Measurements from ENCODE around the gene OGDH. TPM values are rescaled to one million over a fixed set of nuclear protein-coding genes. Genes with fewer than 3 reads are reported as not detected.

The OGDH gene
- total RNA-seq, 1 experiment from 2014 or later = 69.1 TPM

DNA sequence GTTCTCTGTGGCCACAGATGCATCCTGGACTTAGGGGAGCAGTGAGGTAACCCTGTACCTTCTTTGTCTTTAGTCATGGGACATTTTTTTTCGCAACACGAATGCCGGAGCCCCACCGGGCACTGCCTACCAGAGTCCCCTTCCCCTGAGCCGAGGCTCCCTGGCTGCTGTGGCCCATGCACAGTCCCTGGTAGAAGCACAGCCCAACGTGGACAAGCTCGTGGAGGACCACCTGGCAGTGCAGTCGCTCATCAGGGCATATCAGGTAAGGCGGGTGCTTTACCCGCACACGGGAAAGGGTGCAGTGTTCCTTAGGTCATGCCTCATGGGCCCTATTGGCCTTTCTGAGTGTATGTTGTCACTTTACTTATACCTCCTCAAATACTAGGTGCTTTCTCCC lies 38.8 kb downstream of the OGDH start:
- Histone ChIP-seq H3K36me3 (ENCODE audit: control insufficient read depth in 1 of 2, insufficient read depth in 2 of 2, low read length in 2 of 2) (peaks cover 0 to 7% of the 10 kb centered on the region in 2 experiments; a peak in 1 of 4 replicates), H3K4me1 (ENCODE audit: control insufficient read depth in 1 of 2, insufficient read depth in 2 of 2, low read length in 2 of 2) (peaks cover 5% of the 10 kb centered on the region in 2 experiments)

DNA sequence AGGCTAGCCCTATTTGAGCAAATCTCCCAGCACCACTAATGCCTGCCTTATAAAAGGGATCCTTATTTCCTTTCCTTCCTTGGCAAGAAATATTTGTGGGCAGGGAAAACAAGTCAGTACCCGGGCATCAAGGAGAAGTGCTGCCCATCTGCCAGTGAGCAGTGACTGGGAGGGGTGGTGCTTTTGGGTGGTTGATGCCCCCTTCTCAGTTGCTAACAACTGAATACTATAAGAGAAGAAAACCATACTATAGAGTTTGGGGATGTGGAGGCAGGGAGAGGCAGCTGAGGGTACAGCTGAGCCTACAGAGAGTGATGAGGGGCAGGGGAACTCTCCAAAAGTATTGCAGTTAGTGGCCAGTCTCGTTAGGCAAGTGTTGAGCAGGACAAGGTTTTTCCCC lies 39.3 kb downstream of the OGDH start:
- Histone ChIP-seq H3K9me2 (ENCODE audit: insufficient read depth) (no peaks in the 10 kb centered on the region), H3K4me3 (replicated peaks in 1 of 2; ENCODE audit: low read depth in 1 of 2, low read length in 2 of 2) (no peak overlapping the region), H3K9me3 (ENCODE audit: control insufficient read depth in 1 of 2, insufficient read depth in 1 of 2, low read depth in 1 of 2, low read length in 2 of 2) (no peaks in the 10 kb centered on the region), H3K79me2 (ENCODE audit: insufficient read depth, low read length) (peaks cover 1% of the 10 kb centered on the region), H3K27ac (ENCODE audit: low read depth, low read length) (no peak overlapping the region), H3K27me3 (ENCODE audit: insufficient read depth, low read length) (no peaks in the 10 kb centered on the region), H2AFZ (ENCODE audit: low read depth, low read length, poor library complexity, severe bottlenecking) (no peak overlapping the region), H3K4me1 (ENCODE audit: control insufficient read depth in 1 of 2, insufficient read depth in 2 of 2, low read length in 2 of 2) (peaks cover under 1% of the 10 kb centered on the region in 2 experiments; a peak in 3 of 4 replicates), H4K20me1 (ENCODE audit: insufficient read depth) (no peaks in the 10 kb centered on the region), H3K36me3 (ENCODE audit: control insufficient read depth in 1 of 2, insufficient read depth in 2 of 2, low read length in 2 of 2) (peaks cover 0 to 10% of the 10 kb centered on the region in 2 experiments; a peak in 1 of 4 replicates), H3K9ac (ENCODE audit: low read length) (no peak overlapping the region), H3K4me2 (ENCODE audit: low read length) (no peak overlapping the region)
- DNase-seq (ENCODE audit: low read depth, low spot score) (no peak), ATAC-seq (no peak)
- no TSS peak for BruUV-seq (replicated peaks)
- ChIA-PET POLR2A (no interaction called here), CTCF (no interaction called here), RAD21 (ENCODE audit: low non-redundant PET in 1 of 2, low total read pairs in 2 of 2, uncharacterized antibody in 2 of 2, unreplicated experiment in 2 of 2) (no interaction called here)
- intact Hi-C loops (cut with micrococcal nuclease) = no loop called here
- TF ChIP-seq ZNF274 (IDR thresholded peaks at IDR 0.05; ENCODE audit: low read depth, low read length) (no peak), JUND (IDR thresholded peaks at IDR 0.05) (no peak), EZH2 (IDR thresholded peaks at IDR 0.05) (no peak), CEBPB (IDR thresholded peaks at IDR 0.05; ENCODE audit: low read depth) (no peak), RAD21 (IDR thresholded peaks at IDR 0.05; ENCODE audit: low read depth) (no peak), ZFX (IDR thresholded peaks at IDR 0.05) (no peak), EGR1 (IDR thresholded peaks at IDR 0.05; ENCODE audit: low read depth) (no peak), POLR2A (IDR thresholded peaks at IDR 0.05; ENCODE audit: borderline replicate concordance, extremely low read depth, insufficient read depth, insufficient read length) (no peak), SIN3A (IDR thresholded peaks at IDR 0.05; ENCODE audit: low read depth) (no peak), SP1 (IDR thresholded peaks at IDR 0.05; ENCODE audit: low read depth) (no peak), POLR2AphosphoS5 (IDR thresholded peaks at IDR 0.05; ENCODE audit: low read depth, low read length) (no peak), ELF1 (IDR thresholded peaks at IDR 0.05; ENCODE audit: borderline replicate concordance, low read depth) (no peak)
- TF ChIP-seq, protein P1, sequence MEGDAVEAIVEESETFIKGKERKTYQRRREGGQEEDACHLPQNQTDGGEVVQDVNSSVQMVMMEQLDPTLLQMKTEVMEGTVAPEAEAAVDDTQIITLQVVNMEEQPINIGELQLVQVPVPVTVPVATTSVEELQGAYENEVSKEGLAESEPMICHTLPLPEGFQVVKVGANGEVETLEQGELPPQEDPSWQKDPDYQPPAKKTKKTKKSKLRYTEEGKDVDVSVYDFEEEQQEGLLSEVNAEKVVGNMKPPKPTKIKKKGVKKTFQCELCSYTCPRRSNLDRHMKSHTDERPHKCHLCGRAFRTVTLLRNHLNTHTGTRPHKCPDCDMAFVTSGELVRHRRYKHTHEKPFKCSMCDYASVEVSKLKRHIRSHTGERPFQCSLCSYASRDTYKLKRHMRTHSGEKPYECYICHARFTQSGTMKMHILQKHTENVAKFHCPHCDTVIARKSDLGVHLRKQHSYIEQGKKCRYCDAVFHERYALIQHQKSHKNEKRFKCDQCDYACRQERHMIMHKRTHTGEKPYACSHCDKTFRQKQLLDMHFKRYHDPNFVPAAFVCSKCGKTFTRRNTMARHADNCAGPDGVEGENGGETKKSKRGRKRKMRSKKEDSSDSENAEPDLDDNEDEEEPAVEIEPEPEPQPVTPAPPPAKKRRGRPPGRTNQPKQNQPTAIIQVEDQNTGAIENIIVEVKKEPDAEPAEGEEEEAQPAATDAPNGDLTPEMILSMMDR (IDR thresholded peaks at IDR 0.05 in 2 of 3, conservative IDR thresholded peaks at IDR 0.05 in 1 of 3; ENCODE audit: borderline replicate concordance in 1 of 3, insufficient read depth in 1 of 3, low read depth in 2 of 3, low read length in 2 of 3) = no peak
- TF ChIP-seq, protein P2, sequence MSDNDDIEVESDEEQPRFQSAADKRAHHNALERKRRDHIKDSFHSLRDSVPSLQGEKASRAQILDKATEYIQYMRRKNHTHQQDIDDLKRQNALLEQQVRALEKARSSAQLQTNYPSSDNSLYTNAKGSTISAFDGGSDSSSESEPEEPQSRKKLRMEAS (IDR thresholded peaks at IDR 0.05) = no peak
- TF ChIP-seq, protein P3, sequence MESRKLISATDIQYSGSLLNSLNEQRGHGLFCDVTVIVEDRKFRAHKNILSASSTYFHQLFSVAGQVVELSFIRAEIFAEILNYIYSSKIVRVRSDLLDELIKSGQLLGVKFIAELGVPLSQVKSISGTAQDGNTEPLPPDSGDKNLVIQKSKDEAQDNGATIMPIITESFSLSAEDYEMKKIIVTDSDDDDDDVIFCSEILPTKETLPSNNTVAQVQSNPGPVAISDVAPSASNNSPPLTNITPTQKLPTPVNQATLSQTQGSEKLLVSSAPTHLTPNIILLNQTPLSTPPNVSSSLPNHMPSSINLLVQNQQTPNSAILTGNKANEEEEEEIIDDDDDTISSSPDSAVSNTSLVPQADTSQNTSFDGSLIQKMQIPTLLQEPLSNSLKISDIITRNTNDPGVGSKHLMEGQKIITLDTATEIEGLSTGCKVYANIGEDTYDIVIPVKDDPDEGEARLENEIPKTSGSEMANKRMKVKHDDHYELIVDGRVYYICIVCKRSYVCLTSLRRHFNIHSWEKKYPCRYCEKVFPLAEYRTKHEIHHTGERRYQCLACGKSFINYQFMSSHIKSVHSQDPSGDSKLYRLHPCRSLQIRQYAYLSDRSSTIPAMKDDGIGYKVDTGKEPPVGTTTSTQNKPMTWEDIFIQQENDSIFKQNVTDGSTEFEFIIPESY (IDR thresholded peaks at IDR 0.05; ENCODE audit: extremely low read depth, insufficient replicate concordance, low read length) = no peak
- TF ChIP-seq, protein P4, sequence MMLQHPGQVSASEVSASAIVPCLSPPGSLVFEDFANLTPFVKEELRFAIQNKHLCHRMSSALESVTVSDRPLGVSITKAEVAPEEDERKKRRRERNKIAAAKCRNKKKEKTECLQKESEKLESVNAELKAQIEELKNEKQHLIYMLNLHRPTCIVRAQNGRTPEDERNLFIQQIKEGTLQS (IDR thresholded peaks at IDR 0.05) = no peak

More for the DNA sequence above, 38.8 kb downstream of the OGDH start:
- ChIA-PET RAD21 (ENCODE audit: low non-redundant PET in 1 of 2, low total read pairs in 2 of 2, uncharacterized antibody in 2 of 2, unreplicated experiment in 2 of 2) (no interaction called here), POLR2A (no interaction called here), CTCF (no interaction called here)
- H2AFZ ChIP-seq (ENCODE audit: low read depth, low read length, poor library complexity, severe bottlenecking) = no peak overlapping the region
- TF ChIP-seq SP1 (IDR thresholded peaks at IDR 0.05; ENCODE audit: low read depth) (no peak), ELF1 (IDR thresholded peaks at IDR 0.05; ENCODE audit: borderline replicate concordance, low read depth) (no peak), FOSL1 (IDR thresholded peaks at IDR 0.05; ENCODE audit: low read depth) (no peak), EZH2 (IDR thresholded peaks at IDR 0.05) (no peak), ZFX (IDR thresholded peaks at IDR 0.05) (no peak)
- TF ChIP-seq, protein P2 (IDR thresholded peaks at IDR 0.05) = no peak
- no peaks in the 10 kb centered on the region for H4K20me1 ChIP-seq (ENCODE audit: insufficient read depth)
- no peak overlapping the region for H3K27ac ChIP-seq (ENCODE audit: low read depth, low read length)
- no peaks in the 10 kb centered on the region for H3K9me2 ChIP-seq (ENCODE audit: insufficient read depth)
- BruUV-seq (replicated peaks) = no TSS peak
- intact Hi-C loops (cut with micrococcal nuclease) = no loop called here
- DNase-seq (ENCODE audit: low read depth, low spot score) (no peak), ATAC-seq (no peak)
- no peaks in the 10 kb centered on the region for H3K9me3 ChIP-seq (ENCODE audit: control insufficient read depth in 1 of 2, insufficient read depth in 1 of 2, low read depth in 1 of 2, low read length in 2 of 2)
- H3K79me2 ChIP-seq (ENCODE audit: insufficient read depth, low read length) = peaks cover 6% of the 10 kb centered on the region
- H3K9ac ChIP-seq (ENCODE audit: low read length) = no peak overlapping the region
- H3K4me3 ChIP-seq (replicated peaks in 1 of 2; ENCODE audit: low read depth in 1 of 2, low read length in 2 of 2) = no peak overlapping the region
- H3K4me2 ChIP-seq (ENCODE audit: low read length) = no peak overlapping the region
- no peaks in the 10 kb centered on the region for H3K27me3 ChIP-seq (ENCODE audit: insufficient read depth, low read length)

Measured in HCT116 (cell line).